Measurements from ENCODE around the gene DNAH7. TPM values are rescaled to one million over a fixed set of nuclear protein-coding genes. Genes with fewer than 3 reads are reported as not detected.

Gene DNAH7
- total RNA-seq, 1 donor from 2014 or later: 0.21 TPM

DNA sequence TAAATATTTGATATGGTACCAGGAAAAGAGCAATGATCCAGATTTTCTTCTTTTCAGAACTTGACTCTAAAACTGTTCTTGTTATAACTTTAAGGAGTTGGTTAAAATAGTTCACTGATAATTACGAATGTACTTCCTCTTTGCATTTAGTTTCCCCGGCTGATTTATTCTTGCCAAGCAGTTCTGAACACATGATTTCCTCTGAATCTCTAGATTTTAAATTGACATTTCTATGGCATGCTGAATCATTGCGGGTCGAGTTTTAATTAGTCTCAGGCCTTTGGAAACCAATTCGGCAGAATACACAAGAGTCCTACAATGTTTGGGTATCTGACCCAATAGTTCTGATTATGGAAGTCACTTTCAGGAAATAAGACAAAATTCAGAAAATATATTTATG is 37.3 kb upstream of the DNAH7 start:
- TF ChIP-seq, protein P1, sequence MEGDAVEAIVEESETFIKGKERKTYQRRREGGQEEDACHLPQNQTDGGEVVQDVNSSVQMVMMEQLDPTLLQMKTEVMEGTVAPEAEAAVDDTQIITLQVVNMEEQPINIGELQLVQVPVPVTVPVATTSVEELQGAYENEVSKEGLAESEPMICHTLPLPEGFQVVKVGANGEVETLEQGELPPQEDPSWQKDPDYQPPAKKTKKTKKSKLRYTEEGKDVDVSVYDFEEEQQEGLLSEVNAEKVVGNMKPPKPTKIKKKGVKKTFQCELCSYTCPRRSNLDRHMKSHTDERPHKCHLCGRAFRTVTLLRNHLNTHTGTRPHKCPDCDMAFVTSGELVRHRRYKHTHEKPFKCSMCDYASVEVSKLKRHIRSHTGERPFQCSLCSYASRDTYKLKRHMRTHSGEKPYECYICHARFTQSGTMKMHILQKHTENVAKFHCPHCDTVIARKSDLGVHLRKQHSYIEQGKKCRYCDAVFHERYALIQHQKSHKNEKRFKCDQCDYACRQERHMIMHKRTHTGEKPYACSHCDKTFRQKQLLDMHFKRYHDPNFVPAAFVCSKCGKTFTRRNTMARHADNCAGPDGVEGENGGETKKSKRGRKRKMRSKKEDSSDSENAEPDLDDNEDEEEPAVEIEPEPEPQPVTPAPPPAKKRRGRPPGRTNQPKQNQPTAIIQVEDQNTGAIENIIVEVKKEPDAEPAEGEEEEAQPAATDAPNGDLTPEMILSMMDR (IDR thresholded peaks at IDR 0.05): no peak
- no peaks in the 10 kb centered on the region for H3K4me1 ChIP-seq
- no peaks in the 10 kb centered on the region for H3K9me3 ChIP-seq
- no peak overlapping the region for H3K4me3 ChIP-seq
- H3K27me3 ChIP-seq: no peaks in the 10 kb centered on the region
- no peak overlapping the region for H3K27ac ChIP-seq
- intact Hi-C loops (cut with DNase I): no loop called here
- H3K36me3 ChIP-seq: no peaks in the 10 kb centered on the region
- DNase-seq (ENCODE audit: low spot score in 2 of 2): no peak

DNA sequence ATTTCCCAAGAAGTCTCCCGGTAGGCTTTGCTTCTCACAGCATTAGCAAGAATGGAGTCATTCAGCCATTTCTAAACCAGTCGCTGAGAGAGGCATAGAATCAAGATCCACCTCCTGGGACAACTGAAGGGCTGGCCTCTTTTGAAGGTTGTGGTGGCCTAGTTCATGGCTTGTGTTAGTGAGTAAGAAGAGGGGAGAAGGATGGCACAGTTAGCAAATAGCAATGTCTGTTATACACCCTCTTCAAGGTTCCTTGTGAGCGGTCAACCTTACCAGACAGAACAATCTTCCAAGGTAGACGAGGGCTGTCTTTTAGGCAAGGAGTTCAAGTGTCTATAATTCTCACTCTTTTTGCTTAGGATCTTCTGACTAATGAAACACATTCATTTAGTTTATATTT is 35.4 kb upstream of the DNAH7 start:
- Histone ChIP-seq H3K27ac (no peak overlapping the region), H3K4me3 (no peak overlapping the region), H3K36me3 (no peaks in the 10 kb centered on the region), H3K9me3 (no peaks in the 10 kb centered on the region), H3K27me3 (no peaks in the 10 kb centered on the region), H3K4me1 (no peaks in the 10 kb centered on the region)
- DNase-seq (ENCODE audit: low spot score in 2 of 2): no peak
- TF ChIP-seq, protein P1 (IDR thresholded peaks at IDR 0.05): no peak
- intact Hi-C loops (cut with DNase I): no loop called here

DNA sequence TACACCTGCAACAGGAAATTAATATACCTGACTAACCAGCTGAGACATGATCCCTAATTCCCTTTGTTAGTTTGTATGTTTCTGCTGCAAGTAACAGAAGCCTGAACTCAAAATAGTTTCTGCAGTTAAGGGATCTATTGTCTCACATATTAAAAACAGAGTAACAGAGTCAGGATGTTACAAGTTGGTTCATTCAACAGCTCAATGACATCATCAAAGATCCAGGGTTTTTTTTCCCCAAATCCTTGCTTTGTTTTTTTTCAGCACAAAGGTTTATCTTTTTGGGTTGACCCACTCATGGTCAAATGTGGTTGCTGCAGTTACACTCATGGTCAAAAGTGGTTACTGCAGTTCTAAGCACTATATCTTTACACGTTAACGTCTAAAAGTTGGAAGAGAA is 35.0 kb upstream of the DNAH7 start:
- TF ChIP-seq, protein P1 (IDR thresholded peaks at IDR 0.05): no peak
- Histone ChIP-seq H3K4me3 (no peak overlapping the region), H3K36me3 (no peaks in the 10 kb centered on the region), H3K27ac (no peak overlapping the region), H3K4me1 (no peaks in the 10 kb centered on the region), H3K27me3 (no peaks in the 10 kb centered on the region), H3K9me3 (no peaks in the 10 kb centered on the region)
- DNase-seq (ENCODE audit: low spot score in 2 of 2): no peak
- intact Hi-C loops (cut with DNase I): no loop called here

DNA sequence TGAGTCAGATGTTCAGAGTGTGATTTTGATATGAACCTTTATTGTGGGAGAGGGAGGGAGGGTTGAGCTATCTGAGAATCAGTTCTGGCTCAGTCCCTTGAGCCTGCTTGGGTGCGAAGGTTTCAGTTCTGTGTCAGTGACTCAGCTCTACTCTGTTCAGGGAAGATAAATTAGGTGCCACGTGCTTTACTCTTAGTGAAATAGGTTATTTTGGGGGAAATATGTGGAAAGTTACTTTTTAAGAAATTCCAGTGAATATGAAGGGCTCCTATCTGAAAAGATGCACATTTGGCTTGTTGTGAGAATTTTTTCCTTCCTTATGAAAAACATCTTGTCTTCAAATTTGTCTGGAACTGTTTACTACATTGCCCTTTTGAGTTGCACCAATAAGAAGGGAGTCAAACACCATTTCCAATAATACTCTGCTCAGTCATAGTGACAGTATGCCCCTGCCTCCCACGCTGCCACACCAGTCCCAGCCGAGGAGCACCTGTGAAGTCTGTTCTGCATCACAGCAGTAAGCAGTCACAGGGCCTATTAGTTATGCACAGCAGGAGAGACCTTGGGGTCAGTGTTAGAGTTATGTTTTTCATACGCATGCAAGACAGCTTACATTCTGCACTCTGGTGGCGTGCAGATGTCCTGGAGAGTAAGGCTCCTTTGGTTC is 32.8 kb upstream of the DNAH7 start:
- intact Hi-C loops (cut with DNase I): no loop called here
- H3K27ac ChIP-seq: no peak overlapping the region
- DNase-seq (ENCODE audit: low spot score in 2 of 2): no peak

DNA sequence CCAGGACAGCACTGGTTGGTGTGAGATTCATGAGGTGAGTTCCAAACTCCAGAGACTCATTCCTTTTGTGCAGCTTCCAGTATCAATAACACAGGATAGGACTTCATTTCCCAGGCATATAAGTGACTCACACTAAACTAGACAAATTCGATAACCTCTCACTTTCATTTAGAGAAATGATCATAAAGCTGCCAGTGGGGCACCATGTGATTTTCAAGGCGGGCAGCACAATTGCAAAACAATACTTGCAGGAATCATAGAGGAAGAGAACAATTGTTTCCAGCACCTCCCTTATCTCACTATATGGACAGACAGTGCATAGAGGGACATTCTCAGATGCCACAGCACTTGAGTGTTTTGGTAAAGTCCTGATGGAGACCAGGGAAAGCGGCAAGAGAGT is 31.3 kb upstream of the DNAH7 start:
- H3K36me3 ChIP-seq: no peaks in the 10 kb centered on the region
- no peaks in the 10 kb centered on the region for H3K9me3 ChIP-seq
- H3K27me3 ChIP-seq: no peaks in the 10 kb centered on the region
- H3K4me3 ChIP-seq: no peak overlapping the region
- no peak overlapping the region for H3K27ac ChIP-seq
- TF ChIP-seq, protein P1 (IDR thresholded peaks at IDR 0.05): no peak
- intact Hi-C loops (cut with DNase I): no loop called here
- H3K4me1 ChIP-seq: no peaks in the 10 kb centered on the region
- DNase-seq (ENCODE audit: low spot score in 2 of 2): no peak

More for the DNA sequence above, 32.8 kb upstream of the DNAH7 start:
- H3K9me3 ChIP-seq: no peaks in the 10 kb centered on the region
- TF ChIP-seq, protein P1 (IDR thresholded peaks at IDR 0.05): no peak
- H3K4me1 ChIP-seq: no peaks in the 10 kb centered on the region
- H3K4me3 ChIP-seq: no peak overlapping the region
- no peaks in the 10 kb centered on the region for H3K27me3 ChIP-seq
- H3K36me3 ChIP-seq: no peaks in the 10 kb centered on the region

Measured in ascending aorta (tissue), 2 donors.